ENCODE data around the gene SIK3.

DNA sequence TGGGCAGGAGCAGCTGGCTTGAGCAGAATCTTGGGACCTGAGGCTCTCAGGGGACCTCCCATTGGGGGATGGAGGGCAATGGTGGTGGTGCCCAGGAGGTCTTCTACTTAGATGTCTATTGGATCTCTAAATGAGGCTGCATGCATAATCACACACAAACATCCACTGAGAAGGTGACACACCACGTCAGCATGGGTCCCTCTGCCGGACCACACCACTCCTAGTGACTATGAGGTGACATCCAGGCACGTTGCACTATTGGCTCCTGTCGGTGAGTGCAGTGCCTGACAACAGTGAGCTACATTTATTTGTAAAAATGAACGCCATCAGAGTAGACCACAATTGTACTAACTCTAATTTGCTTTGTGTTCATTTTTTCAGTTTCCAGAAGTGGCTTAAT is 272.8 kb downstream of the SIK3 start:
- TF ChIP-seq POLR2A (IDR thresholded peaks at IDR 0.05; ENCODE audit: extremely low read depth, insufficient read length) = no peak
- TF ChIP-seq, protein P1, sequence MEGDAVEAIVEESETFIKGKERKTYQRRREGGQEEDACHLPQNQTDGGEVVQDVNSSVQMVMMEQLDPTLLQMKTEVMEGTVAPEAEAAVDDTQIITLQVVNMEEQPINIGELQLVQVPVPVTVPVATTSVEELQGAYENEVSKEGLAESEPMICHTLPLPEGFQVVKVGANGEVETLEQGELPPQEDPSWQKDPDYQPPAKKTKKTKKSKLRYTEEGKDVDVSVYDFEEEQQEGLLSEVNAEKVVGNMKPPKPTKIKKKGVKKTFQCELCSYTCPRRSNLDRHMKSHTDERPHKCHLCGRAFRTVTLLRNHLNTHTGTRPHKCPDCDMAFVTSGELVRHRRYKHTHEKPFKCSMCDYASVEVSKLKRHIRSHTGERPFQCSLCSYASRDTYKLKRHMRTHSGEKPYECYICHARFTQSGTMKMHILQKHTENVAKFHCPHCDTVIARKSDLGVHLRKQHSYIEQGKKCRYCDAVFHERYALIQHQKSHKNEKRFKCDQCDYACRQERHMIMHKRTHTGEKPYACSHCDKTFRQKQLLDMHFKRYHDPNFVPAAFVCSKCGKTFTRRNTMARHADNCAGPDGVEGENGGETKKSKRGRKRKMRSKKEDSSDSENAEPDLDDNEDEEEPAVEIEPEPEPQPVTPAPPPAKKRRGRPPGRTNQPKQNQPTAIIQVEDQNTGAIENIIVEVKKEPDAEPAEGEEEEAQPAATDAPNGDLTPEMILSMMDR (IDR thresholded peaks at IDR 0.05; ENCODE audit: low read depth, low read length) = no peak
- no peak for TF ChIP-seq MYC (IDR thresholded peaks at IDR 0.05; ENCODE audit: low read depth, low read length)
